Endodermal cell (in vitro differentiated cells): ENCODE data around the gene FBXL19. TPM values are rescaled to one million over a fixed set of nuclear protein-coding genes. Genes with fewer than 3 reads are reported as not detected.

Experiments used
- DNase-seq: peaks from one replicate; pipeline ENCODE4 v3.0.0-alpha.2; 2017
- H3K27ac ChIP-seq: 2 replicates; pipeline ENCODE4 v1.5.1; 2013; ENCODE audit warnings: mild to moderate bottlenecking, low read depth, low read length, moderate library complexity
- H3K27me3 ChIP-seq: 2 replicates; pipeline ENCODE4 v1.6.1; 2013; ENCODE audit warnings: mild to moderate bottlenecking, low read length, moderate library complexity; ENCODE audit not compliant: insufficient read depth, control insufficient read depth, poor library complexity, severe bottlenecking
- H3K36me3 ChIP-seq: 2 replicates; pipeline ENCODE4 v1.7.0; 2013; ENCODE audit warnings: mild to moderate bottlenecking, low read length, moderate library complexity; ENCODE audit not compliant: control insufficient read depth, insufficient read depth
- H3K4me1 ChIP-seq: one replicate; pipeline ENCODE4 v1.7.0; 2013; ENCODE audit warnings: low read length; ENCODE audit not compliant: control insufficient read depth, insufficient read depth
- H3K4me3 ChIP-seq: 2 replicates; pipeline ENCODE4 v1.5.1; 2013; ENCODE audit warnings: mild to moderate bottlenecking, low read length, moderate library complexity
- H3K9ac ChIP-seq: 2 replicates; pipeline ENCODE4 v1.6.1; 2013; ENCODE audit warnings: mild to moderate bottlenecking, low read length, moderate library complexity; ENCODE audit not compliant: poor library complexity, severe bottlenecking; ENCODE audit errors: extremely low read depth
- H3K9me3 ChIP-seq: 2 replicates; pipeline ENCODE4 v1.6.1; 2013; ENCODE audit warnings: mild to moderate bottlenecking, low read length, moderate library complexity; ENCODE audit not compliant: control insufficient read depth
- H3K27ac Mint-ChIP-seq: 2 replicates; pipeline ENCODE4 v1.8.0; 2020; ENCODE audit warnings: mixed read lengths
- H3K27me3 Mint-ChIP-seq: 2 replicates; pipeline ENCODE4 v1.8.0; 2021; ENCODE audit warnings: mild to moderate bottlenecking, mixed read lengths; ENCODE audit not compliant: insufficient read depth
- H3K36me3 Mint-ChIP-seq: 2 replicates; pipeline ENCODE4 v1.8.0; 2020; ENCODE audit warnings: low read depth, mixed read lengths
- H3K4me1 Mint-ChIP-seq: 2 replicates; pipeline ENCODE4 v1.8.0; 2020; ENCODE audit warnings: mixed read lengths
- H3K4me3 Mint-ChIP-seq: 2 replicates; pipeline ENCODE4 v1.8.0; 2020; ENCODE audit warnings: mild to moderate bottlenecking, moderate library complexity, mixed read lengths
- H3K9me3 Mint-ChIP-seq: 2 replicates; pipeline ENCODE4 v1.8.0; 2020; ENCODE audit warnings: mild to moderate bottlenecking, mixed read lengths
- CTCF ChIP-seq: fragments of 200-600 bp; sonication (generic); conservative IDR thresholded peaks from 2 replicates; pipeline ENCODE4 v1.5.0; 2021; ENCODE audit warnings: antibody characterized with exemption, mild to moderate bottlenecking
- WGBS, 2 experiments: methylation state at CpG; one replicate each; pipeline versions ENCODE4 v1.1.5 to v1.1.7; 2013; ENCODE audit warnings: missing lambda C conversion rate in 2 of 2, mixed read lengths in 1 of 2; ENCODE audit not compliant: insufficient coverage in 1 of 2, insufficient read length in 1 of 2; 5-methylcytosine and 5-hydroxymethylcytosine counted together
- microRNA-seq: library from miRNA; unstranded; fragments of <30 nt; microRNA quantifications from one replicate; pipeline ENCODE4 v1.2.0, GENCODE V29; 2020; ENCODE audit warnings: borderline microRNAs expressed
- total RNA-seq, 2 donors: library from RNA; stranded (reverse); fragmentation: NEBNext Ultra II Directional in 1 of 2; extraction: Animal tissue kit (Norgen Biotek cat#: 25700) in 1 of 2; gene quantifications; 2 replicates in 1 of 2; 3 replicates in 1 of 2; pipeline ENCODE4 v1.2.1, GENCODE V29; 2021

FBXL19 gene
- total RNA-seq, 2 donors from 2014 or later: 74.0 to 84.3 TPM

GRCh38 chr16:30997725-30998711 lies 74.6 kb downstream of the FBXL19 start:
- WGBS, 2 experiments: 63 to 67% methylated on average over 10 to 21 of the region's 21 CpGs
- no peak overlapping the region for H3K27ac Mint-ChIP-seq
- H3K4me1 Mint-ChIP-seq: no peaks in the 10 kb centered on the region
- no peak for TF ChIP-seq CTCF
- H3K27me3 Mint-ChIP-seq: peaks cover 37% of the 10 kb centered on the region
- DNase-seq: no peak
- H3K27ac ChIP-seq: no peak overlapping the region
- no peaks in the 10 kb centered on the region for H3K36me3 Mint-ChIP-seq
- H3K27me3 ChIP-seq: peaks cover 40% of the 10 kb centered on the region
- no peaks in the 10 kb centered on the region for H3K4me1 ChIP-seq
- no peak overlapping the region for H3K9ac ChIP-seq
- peak overlapping the region; percentile 59 for H3K4me3 Mint-ChIP-seq
- peak overlapping the region; percentile 77 for H3K4me3 ChIP-seq
- no peaks in the 10 kb centered on the region for H3K9me3 Mint-ChIP-seq
- no peaks in the 10 kb centered on the region for H3K9me3 ChIP-seq
- no peaks in the 10 kb centered on the region for H3K36me3 ChIP-seq

Small RNA genes within 50 kb of the gene (microRNA-seq; reads per million reads assigned to microRNA genes)
- gene MIR4519 (not detected), gene MIR762 (not detected)

Other genes with a start within 250 kb of the FBXL19 start
- gene SRCAP, start 224.4 kb upstream of the FBXL19 start, total RNA-seq: 10 to 100 TPM; 57.7 to 66.9 TPM
- 10 to 100 TPM; 49.8 to 54.8 TPM for gene PHKG2, start 175.1 kb upstream of the FBXL19 start, total RNA-seq
- gene CFAP119, start 161.5 kb upstream of the FBXL19 start, total RNA-seq: 10 to 100 TPM in 1 of 2 donors, 1 to 10 TPM in 1; 6.9 to 12.6 TPM
- gene RNF40, start 161.2 kb upstream of the FBXL19 start, total RNA-seq: 10 to 100 TPM; 88.4 to 95.8 TPM
- 10 to 100 TPM; 31.8 to 33.3 TPM for gene ZNF629, start 136.4 kb upstream of the FBXL19 start, total RNA-seq
- 10 to 100 TPM; 64.7 to 67.6 TPM for gene BCL7C, start 29.5 kb upstream of the FBXL19 start, total RNA-seq
- gene CTF1, start 27.0 kb upstream of the FBXL19 start, total RNA-seq: 1 to 10 TPM; 3.1 to 3.3 TPM
- gene ORAI3, start 25.5 kb downstream of the FBXL19 start, total RNA-seq: 10 to 100 TPM; 16.9 to 17.7 TPM
- 10 to 100 TPM; 23.8 to 25.0 TPM for gene SETD1A, start 34.2 kb downstream of the FBXL19 start, total RNA-seq
- 1 to 10 TPM; 4.1 to 4.8 TPM for gene HSD3B7, start 61.6 kb downstream of the FBXL19 start, total RNA-seq
- gene STX1B, start 87.1 kb downstream of the FBXL19 start, total RNA-seq: 1 to 10 TPM; 3.2 to 7.0 TPM
- gene STX4, start 110.0 kb downstream of the FBXL19 start, total RNA-seq: 10 to 100 TPM; 34.4 to 37.6 TPM
- gene ZNF668, start 150.7 kb downstream of the FBXL19 start, total RNA-seq: 10 to 100 TPM; 11.2 to 12.6 TPM
- 10 to 100 TPM; 24.9 to 29.2 TPM for gene ZNF646, start 150.8 kb downstream of the FBXL19 start, total RNA-seq
- 1 to 10 TPM; 1.7 to 2.8 TPM for gene PRSS53, start 165.4 kb downstream of the FBXL19 start, total RNA-seq
- gene VKORC1, start 171.2 kb downstream of the FBXL19 start, total RNA-seq: 10 to 100 TPM; 53.7 to 63.0 TPM
- gene BCKDK, start 184.8 kb downstream of the FBXL19 start, total RNA-seq: 10 to 100 TPM; 47.0 to 57.7 TPM
- 10 to 100 TPM; 51.0 to 55.8 TPM for gene KAT8, start 194.1 kb downstream of the FBXL19 start, total RNA-seq
- 10 to 100 TPM; 79.7 to 80.1 TPM for gene PRSS8, start 212.2 kb downstream of the FBXL19 start, total RNA-seq
- gene PRSS36, start 226.5 kb downstream of the FBXL19 start, total RNA-seq: under 1 TPM; 0.22 to 0.71 TPM